Activated B cell treated with CpG ODN at 0.5 μM for 24 hours (primary cell): ENCODE measurements around the gene CLCN2. TPM values are rescaled to one million over a fixed set of nuclear protein-coding genes. Genes with fewer than 3 reads are reported as not detected.

Experiments
- ATAC-seq: fragments of 200-7000 bp; cut with Tn5 transposase; one replicate; pipeline ENCODE4 v1.10.0; 2021; ENCODE audit warnings: low read depth, mild to moderate bottlenecking, moderate library complexity
- CTCF ChIA-PET: fragments of 350-600 bp; sonication (Branson Sonifier 250); formaldehyde crosslinking; loops from one replicate; lab custom pipeline; 2021; ENCODE audit warnings: antibody characterized with exemption; lab: Charles Lee
- POLR2A ChIA-PET: fragments of 350-600 bp; sonication (Branson Sonifier 250); formaldehyde crosslinking; loops from one replicate; lab custom pipeline; 2021; ENCODE audit warnings: antibody characterized with exemption; lab: Charles Lee
- DNase-seq: peaks from one replicate; pipeline ENCODE4 v3.0.0; 2022
- H3K27ac Mint-ChIP-seq: one replicate; pipeline ENCODE4 v1.8.0; 2020; ENCODE audit warnings: mixed read lengths
- H3K27me3 Mint-ChIP-seq: one replicate; pipeline ENCODE4 v1.8.0; 2021; ENCODE audit warnings: mixed read lengths
- H3K36me3 Mint-ChIP-seq: one replicate; pipeline ENCODE4 v1.8.0; 2021; ENCODE audit warnings: low read depth, mixed read lengths
- H3K4me1 Mint-ChIP-seq: one replicate; pipeline ENCODE4 v1.8.0; 2021; ENCODE audit warnings: mixed read lengths
- H3K4me3 Mint-ChIP-seq: one replicate; pipeline ENCODE4 v1.8.0; 2020; ENCODE audit warnings: mild to moderate bottlenecking, mixed read lengths
- H3K9me3 Mint-ChIP-seq: one replicate; pipeline ENCODE4 v1.8.0; 2020; ENCODE audit warnings: mixed read lengths
- CTCF ChIP-seq: fragments of 200-600 bp; IDR thresholded peaks from one replicate; pipeline ENCODE4 v1.8.0; 2022; ENCODE audit warnings: antibody characterized with exemption, mild to moderate bottlenecking
- intact Hi-C: fragments of 100-400 bp; cut with micrococcal nuclease; formaldehyde crosslinking; loops from one replicate; pipeline ENCODE4 v1.15.1; 2024
- total RNA-seq: library from RNA; stranded (reverse); gene quantifications from 2 replicates; pipeline ENCODE4 v1.2.3, GENCODE V29; 2022

CLCN2 gene
- total RNA-seq, 1 donor from 2014 or later = 3.4 TPM

GRCh38 chr3:184399410-184399809, 38.0 kb upstream of the CLCN2 start:
- CTCF ChIA-PET = interaction anchor here (0.7 kb wide), 1 partner anchor 377 kb away, joined by 3 read pairs; no protein-coding TSS in a partner anchor
- Mint-ChIP-seq H3K27ac (no peak overlapping the region), H3K36me3 (no peaks in the 10 kb centered on the region), H3K4me1 (no peaks in the 10 kb centered on the region), H3K27me3 (peaks cover 17% of the 10 kb centered on the region), H3K4me3 (no peak overlapping the region), H3K9me3 (no peaks in the 10 kb centered on the region)
- TF ChIP-seq CTCF = no peak
- intact Hi-C loops = no loop called here
- POLR2A ChIA-PET = no interaction called here
- ATAC-seq (no peak), DNase-seq (no peak)

- no peaks in the 10 kb centered on the region for H3K9me3 Mint-ChIP-seq
- H3K4me3 Mint-ChIP-seq = no peak overlapping the region
- POLR2A ChIA-PET = no interaction called here
- intact Hi-C loops = no loop called here
- peaks cover 19% of the 10 kb centered on the region for H3K27me3 Mint-ChIP-seq
- H3K4me1 Mint-ChIP-seq = no peaks in the 10 kb centered on the region
- DNase-seq = no peak
- TF ChIP-seq CTCF = no peak
- no peak overlapping the region for H3K27ac Mint-ChIP-seq
- CTCF ChIA-PET = no interaction called here
- H3K36me3 Mint-ChIP-seq = no peaks in the 10 kb centered on the region
- no peak for ATAC-seq
These were observed 33.9 kb upstream of the CLCN2 start for GRCh38 chr3:184395320-184395660.

GRCh38 chr3:184391266-184391665, 29.9 kb upstream of the CLCN2 start:
- Mint-ChIP-seq H3K4me3 (no peak overlapping the region), H3K27me3 (peaks cover 31% of the 10 kb centered on the region), H3K27ac (no peak overlapping the region), H3K36me3 (no peaks in the 10 kb centered on the region), H3K9me3 (no peaks in the 10 kb centered on the region), H3K4me1 (no peaks in the 10 kb centered on the region)
- DNase-seq (no peak), ATAC-seq (no peak)
- TF ChIP-seq CTCF = no peak
- POLR2A ChIA-PET = no interaction called here
- intact Hi-C loops = no loop called here
- CTCF ChIA-PET = no interaction called here

- DNase-seq = no peak
- CTCF ChIA-PET = no interaction called here
- ATAC-seq = no peak
- POLR2A ChIA-PET = no interaction called here
- intact Hi-C loops = no loop called here
- Mint-ChIP-seq H3K4me1 (no peaks in the 10 kb centered on the region), H3K36me3 (no peaks in the 10 kb centered on the region), H3K27ac (no peak overlapping the region), H3K4me3 (no peak overlapping the region), H3K9me3 (no peaks in the 10 kb centered on the region), H3K27me3 (peaks cover 35% of the 10 kb centered on the region)
- TF ChIP-seq CTCF = no peak
These were observed 28.6 kb upstream of the CLCN2 start for GRCh38 chr3:184389935-184390528.

- DNase-seq (no peak), ATAC-seq (no peak)
- Mint-ChIP-seq H3K9me3 (no peaks in the 10 kb centered on the region), H3K27ac (no peak overlapping the region), H3K27me3 (peaks cover 39% of the 10 kb centered on the region), H3K36me3 (no peaks in the 10 kb centered on the region), H3K4me3 (no peak overlapping the region), H3K4me1 (no peaks in the 10 kb centered on the region)
- CTCF ChIA-PET = no interaction called here
- intact Hi-C loops = no loop called here
- POLR2A ChIA-PET = no interaction called here
- no peak for TF ChIP-seq CTCF
These were observed 28.0 kb upstream of the CLCN2 start for GRCh38 chr3:184389384-184389783.
